GM19467 (cell line): ENCODE data around the gene TTK.

Experiments used
- ATAC-seq: cut with Tn5 transposase; IDR thresholded peaks from one replicate; pipeline ENCODE4 v1.9.1; 2021; ENCODE audit warnings: mild to moderate bottlenecking, moderate library complexity; ENCODE audit not compliant: unreplicated experiment

The TTK gene

GRCh38 chr6:80004173-80005072, at the start of gene TTK:
TTK (plus strand) TSS chr6:80004649; CDS start chr6:80005844, 1,195 bp downstream.
- ATAC-seq: peak; percentile 100

- no peak for ATAC-seq
Measured at GRCh38 chr6:79954849-79955248, 49.6 kb upstream of the TTK start.

- ATAC-seq: no peak
Measured at GRCh38 chr6:79964607-79965081, 39.8 kb upstream of the TTK start.

- no peak for ATAC-seq
Measured at GRCh38 chr6:79967178-79967577, 37.3 kb upstream of the TTK start.

GRCh38 chr6:79969784-79970183, 34.7 kb upstream of the TTK start:
- no peak for ATAC-seq

GRCh38 chr6:79971193-79971592, 33.3 kb upstream of the TTK start:
- ATAC-seq: no peak

GRCh38 chr6:79981652-79982051, 22.8 kb upstream of the TTK start:
- ATAC-seq: no peak

GRCh38 chr6:79984261-79984660, 20.2 kb upstream of the TTK start:
- peak; percentile 47 for ATAC-seq

- no peak for ATAC-seq
Measured at GRCh38 chr6:79985128-79985527, 19.3 kb upstream of the TTK start.

- no peak for ATAC-seq
Measured at GRCh38 chr6:79989641-79990040, 14.8 kb upstream of the TTK start.

GRCh38 chr6:79993012-79993910, 11.2 kb upstream of the TTK start:
- ATAC-seq: no peak

GRCh38 chr6:79993911-79994309, 10.5 kb upstream of the TTK start:
- ATAC-seq: no peak

- ATAC-seq: no peak
Measured at GRCh38 chr6:79997728-79998127, 6.7 kb upstream of the TTK start.

- ATAC-seq: no peak
Measured at GRCh38 chr6:80001337-80001736, 3.1 kb upstream of the TTK start.

- peak; percentile 2 for ATAC-seq
Measured at GRCh38 chr6:80003826-80004172, 650 bp upstream of the TTK start.

- no peak for ATAC-seq
Measured at GRCh38 chr6:80005406-80005805, 957 bp downstream of the TTK start.

- ATAC-seq: no peak
Measured at GRCh38 chr6:80006541-80006940, 2.1 kb downstream of the TTK start.

GRCh38 chr6:80009531-80009930, 5.1 kb downstream of the TTK start:
- no peak for ATAC-seq

- no peak for ATAC-seq
Measured at GRCh38 chr6:80010288-80010687, 5.8 kb downstream of the TTK start.

- ATAC-seq: no peak
Measured at GRCh38 chr6:80015839-80016435, 11.5 kb downstream of the TTK start.

GRCh38 chr6:80020381-80021120, 16.1 kb downstream of the TTK start:
- no peak for ATAC-seq
